C4-2B (cell line): Measurements from ENCODE around the gene B3GNT5.

Source experiments
- CTCF ChIP-seq: fragments of 450-650 bp; conservative IDR thresholded peaks from 2 replicates; pipeline ENCODE4 v1.5.1; 2017; ENCODE audit warnings: mild to moderate bottlenecking
- ZFX ChIP-seq: fragments of 450-650 bp; IDR thresholded peaks from 2 replicates; pipeline ENCODE4 v1.6.1; 2017

DNA sequence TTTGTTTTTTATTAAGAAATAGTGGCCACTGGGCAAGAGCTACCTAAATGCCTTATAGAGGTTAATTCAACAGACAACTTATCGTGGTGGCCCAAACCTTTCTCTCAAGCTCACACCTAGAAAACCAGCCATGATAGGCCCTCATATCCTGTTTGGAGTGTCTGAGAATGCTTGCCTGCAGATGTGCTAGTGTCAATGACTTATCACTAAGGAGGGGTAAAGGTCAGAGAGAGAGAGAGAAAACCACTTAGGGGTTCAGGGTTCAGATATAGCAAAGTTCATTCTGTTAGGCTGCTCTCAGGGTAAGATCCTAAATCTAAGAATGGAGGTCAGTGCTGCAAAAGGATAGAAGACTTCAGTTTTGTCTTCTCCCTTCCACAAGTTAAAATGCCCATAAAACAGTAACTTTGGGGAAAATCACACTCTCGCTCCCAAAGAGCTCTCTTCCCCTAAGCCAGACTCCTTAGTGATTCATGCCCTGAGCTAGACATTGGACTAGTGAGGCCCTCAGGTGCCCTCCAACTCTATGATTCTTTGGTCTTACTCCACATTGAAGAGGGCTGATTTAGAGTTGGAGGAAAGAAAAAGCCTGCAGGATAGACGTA lies 30.3 kb upstream of the B3GNT5 start:
- TF ChIP-seq CTCF: no peak
- no peak for TF ChIP-seq ZFX
